Subcutaneous abdominal adipose tissue (tissue), 5 donors: ENCODE data around the gene PTGR2.

Experiments used
- H3K27ac ChIP-seq: one replicate; pipeline ENCODE4 v1.7.0; 2013; ENCODE audit warnings: low read depth, mild to moderate bottlenecking, inconsistent platforms, low read length, moderate library complexity
- H3K27me3 ChIP-seq, 5 donors: one replicate each; pipeline ENCODE4 v1.7.0; 2013; ENCODE audit warnings: low read length in 5 of 5, inconsistent platforms in 1 of 5; ENCODE audit not compliant: control insufficient read depth in 5 of 5, insufficient read depth in 4 of 5
- H3K36me3 ChIP-seq, 5 donors: one replicate each; pipeline ENCODE4 v1.7.0; 2013; ENCODE audit warnings: low read length in 5 of 5; ENCODE audit not compliant: control insufficient read depth in 5 of 5, insufficient read depth in 5 of 5
- H3K4me1 ChIP-seq, 5 donors: one replicate each; pipeline ENCODE4 v1.7.0; 2013; ENCODE audit warnings: low read length in 5 of 5, mild to moderate bottlenecking in 3 of 5, moderate library complexity in 1 of 5; ENCODE audit not compliant: control insufficient read depth in 5 of 5, insufficient read depth in 5 of 5
- H3K4me3 ChIP-seq, 5 donors: one replicate each; pipeline ENCODE4 v1.7.0; 2013; ENCODE audit warnings: low read length in 5 of 5, low read depth in 1 of 5
- H3K9ac ChIP-seq, 5 donors: one replicate each; pipeline ENCODE4 v1.7.0; 2013; ENCODE audit warnings: low read length in 5 of 5, mild to moderate bottlenecking in 4 of 5, moderate library complexity in 3 of 5
- H3K9me3 ChIP-seq, 5 donors: one replicate each; pipeline ENCODE4 v1.7.0; 2013; ENCODE audit warnings: low read length in 5 of 5; ENCODE audit not compliant: control insufficient read depth in 5 of 5
- donor health status: healthy.
- donor health status: healthy.
- donor health status: healthy.
- donor health status: healthy.
- donor health status: healthy.

Gene PTGR2

GRCh38 chr14:73851567-73852382 lies at the start of gene PTGR2:
TSS of gene PTGR2 (plus strand) at chr14:73851831. CDS start at chr14:73858863, 7,032 bp downstream.
- no peaks in the 10 kb centered on the region for H3K27me3 ChIP-seq
- H3K36me3 ChIP-seq: no peaks in the 10 kb centered on the region

GRCh38 chr14:73802431-73803188 lies 49.0 kb upstream of the PTGR2 start:
- no peaks in the 10 kb centered on the region for H3K9me3 ChIP-seq
- H3K9ac ChIP-seq: no peak overlapping the region
- no peaks in the 10 kb centered on the region for H3K36me3 ChIP-seq
- H3K27ac ChIP-seq: no peak overlapping the region
- peaks cover 0 to 18% (median 9%) of the 10 kb centered on the region in 5 donors for H3K4me1 ChIP-seq
- H3K4me3 ChIP-seq: no peak overlapping the region
- H3K27me3 ChIP-seq: no peaks in the 10 kb centered on the region

More at GRCh38 chr14:73851567-73852382, at the start of gene PTGR2:
- H3K9ac ChIP-seq: peak within 1 kb of the TSS; percentile 75 to 98 (median 88)
- H3K27ac ChIP-seq: peak within 1 kb of the TSS; percentile 96
- no peaks in the 10 kb centered on the region for H3K9me3 ChIP-seq
- peak within 1 kb of the TSS; percentile 67 to 89 (median 75) for H3K4me3 ChIP-seq
- H3K4me1 ChIP-seq: peaks cover 4 to 18% (median 16%) of the 10 kb centered on the region in 5 donors

- H3K9ac ChIP-seq: no peak overlapping the region
- no peaks in the 10 kb centered on the region for H3K9me3 ChIP-seq
- no peaks in the 10 kb centered on the region for H3K36me3 ChIP-seq
- peaks cover 0 to 18% (median 9%) of the 10 kb centered on the region in 5 donors for H3K4me1 ChIP-seq
- no peak overlapping the region for H3K27ac ChIP-seq
- no peak overlapping the region for H3K4me3 ChIP-seq
- no peaks in the 10 kb centered on the region for H3K27me3 ChIP-seq
Measured at GRCh38 chr14:73804636-73805035, 47.0 kb upstream of the PTGR2 start.

GRCh38 chr14:73807457-73807856 lies 44.2 kb upstream of the PTGR2 start:
- Histone ChIP-seq H3K9ac (no peak overlapping the region), H3K27ac (no peak overlapping the region), H3K4me3 (no peak overlapping the region), H3K27me3 (no peaks in the 10 kb centered on the region), H3K4me1 (peaks cover 0 to 7% (median 5%) of the 10 kb centered on the region in 5 donors), H3K9me3 (no peaks in the 10 kb centered on the region), H3K36me3 (no peaks in the 10 kb centered on the region)

- Histone ChIP-seq H3K36me3 (no peaks in the 10 kb centered on the region), H3K27ac (no peak overlapping the region), H3K9ac (no peak overlapping the region), H3K4me1 (peaks cover 0 to 3% (median 0%) of the 10 kb centered on the region in 5 donors), H3K27me3 (no peaks in the 10 kb centered on the region), H3K9me3 (no peaks in the 10 kb centered on the region), H3K4me3 (no peak overlapping the region)
Measured at GRCh38 chr14:73809391-73809790, 42.2 kb upstream of the PTGR2 start.

- H3K9ac ChIP-seq: no peak overlapping the region
- no peak overlapping the region for H3K4me3 ChIP-seq
- H3K27ac ChIP-seq: no peak overlapping the region
- H3K36me3 ChIP-seq: no peaks in the 10 kb centered on the region
- peaks cover 0 to 3% (median 0%) of the 10 kb centered on the region in 5 donors for H3K4me1 ChIP-seq
- H3K9me3 ChIP-seq: no peaks in the 10 kb centered on the region
- H3K27me3 ChIP-seq: no peaks in the 10 kb centered on the region
Measured at GRCh38 chr14:73810478-73811163, 41.0 kb upstream of the PTGR2 start.

GRCh38 chr14:73811164-73811503 lies 40.5 kb upstream of the PTGR2 start:
- no peaks in the 10 kb centered on the region for H3K27me3 ChIP-seq
- H3K27ac ChIP-seq: no peak overlapping the region
- no peak overlapping the region for H3K4me3 ChIP-seq
- H3K9ac ChIP-seq: no peak overlapping the region
- no peaks in the 10 kb centered on the region for H3K36me3 ChIP-seq
- H3K4me1 ChIP-seq: peaks cover 0 to 4% (median under 1%) of the 10 kb centered on the region in 5 donors
- H3K9me3 ChIP-seq: no peaks in the 10 kb centered on the region

GRCh38 chr14:73814153-73814552 lies 37.5 kb upstream of the PTGR2 start:
- Histone ChIP-seq H3K9ac (no peak overlapping the region), H3K4me3 (no peak overlapping the region), H3K27me3 (no peaks in the 10 kb centered on the region), H3K9me3 (no peaks in the 10 kb centered on the region), H3K4me1 (peaks cover 0 to 11% (median 7%) of the 10 kb centered on the region in 5 donors), H3K36me3 (no peaks in the 10 kb centered on the region), H3K27ac (no peak overlapping the region)

- no peaks in the 10 kb centered on the region for H3K9me3 ChIP-seq
- no peak overlapping the region for H3K27ac ChIP-seq
- H3K36me3 ChIP-seq: no peaks in the 10 kb centered on the region
- H3K27me3 ChIP-seq: no peaks in the 10 kb centered on the region
- H3K4me3 ChIP-seq: no peak overlapping the region
- H3K4me1 ChIP-seq: peaks cover 0 to 11% (median 7%) of the 10 kb centered on the region in 5 donors
- H3K9ac ChIP-seq: no peak overlapping the region
Measured at GRCh38 chr14:73815849-73816248, 35.8 kb upstream of the PTGR2 start.
